K562 (cell line): ENCODE data around the gene AMIGO3.
"Not testable (repeated sequence)": the region's sequence is repeated elsewhere in the genome, so short reads cannot be mapped to it uniquely, and the experiment has no call there.

Experiments used
- CBX8 ChIP-seq: fragments of 200-600 bp; sonication (generic); IDR thresholded peaks from 2 replicates; pipeline ENCODE4 v1.6.1; 2012; ENCODE audit warnings: borderline replicate concordance, mixed run types, low read depth, mild to moderate bottlenecking, moderate library complexity, mixed read lengths, low read length, control low read depth, inconsistent platforms; ENCODE audit not compliant: poor library complexity, severe bottlenecking; ENCODE audit errors: extremely low read depth
- ELK1 ChIP-seq: sonication (generic); formaldehyde crosslinking; IDR thresholded peaks from 2 replicates; pipeline ENCODE4 v1.8.1; 2022; ENCODE audit warnings: missing genetic modification reagents
- KDM5B ChIP-seq: fragments of 200-600 bp; sonication (generic); IDR thresholded peaks from 2 replicates; pipeline ENCODE4 v1.6.1; 2012; ENCODE audit warnings: low read depth, mild to moderate bottlenecking, moderate library complexity, low read length, control low read depth, inconsistent platforms; ENCODE audit not compliant: insufficient replicate concordance
- L3MBTL2 ChIP-seq: fragments of 450-650 bp; IDR thresholded peaks from 2 replicates; pipeline ENCODE4 v1.6.1; 2016; ENCODE audit warnings: mild to moderate bottlenecking, moderate library complexity
- LEF1 ChIP-seq: fragments of 450-650 bp; IDR thresholded peaks from 2 replicates; pipeline ENCODE4 v1.6.1; 2016; ENCODE audit warnings: mild to moderate bottlenecking
- MBD2 ChIP-seq: sonication (generic); IDR thresholded peaks from 2 replicates; pipeline ENCODE4 v1.6.1; 2016; ENCODE audit warnings: low read depth, borderline replicate concordance
- NFE2 ChIP-seq: IDR thresholded peaks from 2 replicates; pipeline ENCODE4 v1.6.1; 2014; ENCODE audit warnings: antibody characterized with exemption, low read depth
- POLR2A ChIP-seq: fragments of 450-650 bp; conservative IDR thresholded peaks from 2 replicates; pipeline ENCODE4 v1.6.1; 2016
- SFPQ ChIP-seq: fragments of 200-400 bp; formaldehyde crosslinking; IDR thresholded peaks from 2 replicates; pipeline ENCODE4 v1.6.1; 2017; ENCODE audit warnings: mild to moderate bottlenecking, low read depth, low read length, moderate library complexity
- YY1 ChIP-seq, 3 experiments: IDR thresholded peaks; 2 replicates each; pipeline ENCODE4 v1.6.1; 2011; ENCODE audit warnings: low read length in 2 of 3, mild to moderate bottlenecking in 2 of 3, moderate library complexity in 2 of 3, borderline replicate concordance in 1 of 3, control low read depth in 1 of 3, low read depth in 1 of 3; ENCODE audit not compliant: insufficient read depth in 3 of 3, insufficient replicate concordance in 2 of 3, control insufficient read depth in 1 of 3, insufficient read length in 1 of 3; ENCODE audit errors: extremely low read depth in 1 of 3
- ZBTB43 ChIP-seq: sonication (generic); formaldehyde crosslinking; IDR thresholded peaks from 2 replicates; pipeline ENCODE4 v1.8.0; 2023; ENCODE audit warnings: mild to moderate bottlenecking, missing genetic modification reagents

GRCh38 chr3:49691481-49691880 is 28.0 kb downstream of the AMIGO3 start:
- TF ChIP-seq ELK1 (CRISPR knock-in tag); NFE2; CBX8; YY1 (IDR thresholded peaks at IDR 0.05; ENCODE audit: borderline replicate concordance in 1 of 3, control insufficient read depth in 1 of 3, extremely low read depth in 1 of 3, insufficient read depth in 3 of 3, insufficient read length in 1 of 3, insufficient replicate concordance in 2 of 3, low read depth in 1 of 3, low read length in 2 of 3); KDM5B; L3MBTL2; SFPQ; POLR2A; MBD2; ZBTB43 (CRISPR knock-in tag); LEF1: not testable (repeated sequence)
